Measurements from ENCODE around the gene SERGEF.
A peak's percentile ranks its signal among the peaks of the same experiment; 100 is the strongest.

SERGEF gene

DNA sequence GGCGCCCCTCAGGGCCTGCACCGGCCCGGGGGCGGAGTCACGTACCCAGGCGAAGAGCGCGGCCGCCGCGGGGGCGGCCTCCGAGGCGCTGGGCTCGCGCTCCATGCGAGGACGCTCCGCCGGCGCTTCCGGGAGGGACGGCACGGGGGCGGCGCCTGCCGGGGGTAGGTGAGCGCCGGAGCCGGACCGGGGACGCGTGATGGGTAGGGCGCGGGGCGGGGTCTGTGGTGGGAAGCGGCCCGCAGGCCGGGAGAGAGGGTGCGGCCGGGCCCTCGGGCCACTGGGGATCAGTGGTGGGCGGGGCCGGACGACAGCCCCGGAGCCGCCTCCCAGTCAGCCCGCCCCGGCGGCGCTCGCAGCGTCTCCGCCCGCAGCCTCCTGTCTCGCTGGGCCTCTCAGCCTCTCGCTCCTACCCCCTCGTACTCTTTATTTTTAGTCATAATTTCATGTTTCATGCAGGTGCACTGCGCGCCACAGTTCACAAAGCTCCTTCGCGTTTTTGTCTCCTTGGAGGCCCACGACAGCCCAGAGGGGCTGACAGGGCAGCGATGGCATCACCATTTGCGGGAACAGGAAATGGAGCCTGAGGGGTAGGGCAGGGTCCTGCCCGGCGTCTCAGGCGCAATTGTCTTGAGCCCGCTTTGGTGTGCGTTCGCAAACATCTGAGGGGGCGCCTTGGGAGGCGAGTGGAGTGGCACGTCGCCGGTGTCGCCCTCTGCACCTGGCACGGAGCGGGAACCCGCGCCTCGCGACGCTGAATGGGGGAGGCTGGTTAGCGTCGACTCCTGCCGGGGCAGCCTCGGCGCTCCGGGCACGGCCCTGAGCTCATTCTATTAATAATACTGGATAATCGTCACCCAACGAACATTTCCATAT, at the start of gene SERGEF:
Gene SERGEF (minus strand): TSS at position 142 of the 876 bp plus-strand sequence. CDS start 37 bp downstream, at position 105.
- DNase-seq: peak; percentile 91

DNA sequence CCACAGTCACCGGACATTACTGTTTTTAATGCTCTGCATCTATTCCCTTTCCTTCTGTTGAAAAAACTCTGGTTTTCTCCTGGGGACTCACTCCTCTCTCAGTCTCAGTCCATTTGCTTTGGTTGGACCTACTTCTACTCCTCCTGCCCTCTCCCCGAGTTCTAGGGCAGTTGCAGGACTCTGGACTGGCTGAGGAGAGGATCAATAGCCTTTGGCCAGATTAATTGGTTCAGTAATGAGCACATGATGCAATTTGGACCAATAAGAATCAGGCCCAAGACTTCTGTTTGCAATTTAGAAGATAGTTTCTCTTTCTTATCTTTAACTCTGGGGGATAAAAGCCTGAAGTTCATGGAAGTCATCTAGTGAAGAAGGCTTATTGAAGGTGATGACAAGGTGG, 48.5 kb upstream of the SERGEF start:
- no peak for DNase-seq

DNA sequence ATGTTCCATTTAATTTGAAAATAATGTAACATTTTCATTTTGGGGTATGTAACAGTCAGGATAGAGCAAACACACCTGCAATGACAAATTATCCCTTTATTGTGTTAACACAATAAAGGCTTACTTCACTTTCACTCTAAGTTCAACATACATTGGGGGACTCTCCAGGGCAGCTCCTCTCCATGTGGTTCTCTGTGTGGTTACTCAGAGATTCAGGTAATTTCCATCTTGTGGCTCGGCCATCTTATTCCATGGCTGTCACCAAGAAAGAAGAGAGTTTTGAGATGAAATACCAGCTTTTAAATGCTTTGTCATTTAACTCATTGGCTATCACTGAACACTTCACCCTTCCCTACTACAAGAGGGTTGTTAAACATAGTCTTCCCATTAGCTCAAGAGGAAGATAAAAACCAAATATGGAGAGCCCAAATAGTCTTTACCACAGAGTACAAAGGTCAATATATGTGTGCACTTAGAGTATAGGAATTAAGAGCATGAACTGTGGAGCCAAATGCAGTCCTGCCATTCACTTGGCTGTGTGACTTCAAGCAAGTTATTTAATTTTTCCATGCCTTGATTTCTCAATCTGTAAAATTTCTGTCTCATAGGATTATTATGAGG, 43.8 kb upstream of the SERGEF start:
- DNase-seq: no peak

DNA sequence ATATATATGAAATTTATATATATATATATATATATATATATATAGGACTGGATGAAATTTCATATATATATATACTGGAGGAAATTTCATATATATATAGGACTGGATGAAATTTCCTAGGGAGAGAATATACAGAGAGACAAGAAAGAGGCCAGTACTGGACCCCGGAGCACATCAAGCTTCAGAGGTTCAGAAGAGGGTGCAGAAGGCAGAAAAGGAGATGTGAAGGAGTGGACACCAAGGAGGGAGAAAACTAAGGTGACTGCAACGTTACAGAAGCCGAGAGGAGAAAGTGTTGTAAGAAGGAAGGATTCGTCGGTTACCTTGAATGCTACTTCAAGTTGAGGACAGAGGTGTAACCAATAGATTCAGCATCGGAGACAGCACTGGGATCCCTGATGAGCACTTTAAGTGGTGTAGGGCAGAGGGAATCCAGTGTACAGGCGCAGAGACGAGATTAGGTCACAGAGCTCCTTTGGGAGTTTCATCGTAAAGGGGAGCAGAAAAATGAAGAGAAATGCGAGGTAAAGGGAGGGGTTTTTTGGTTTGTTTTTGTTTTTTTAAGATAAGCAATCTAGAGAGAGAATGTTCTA, 41.8 kb upstream of the SERGEF start:
- DNase-seq: no peak

DNA sequence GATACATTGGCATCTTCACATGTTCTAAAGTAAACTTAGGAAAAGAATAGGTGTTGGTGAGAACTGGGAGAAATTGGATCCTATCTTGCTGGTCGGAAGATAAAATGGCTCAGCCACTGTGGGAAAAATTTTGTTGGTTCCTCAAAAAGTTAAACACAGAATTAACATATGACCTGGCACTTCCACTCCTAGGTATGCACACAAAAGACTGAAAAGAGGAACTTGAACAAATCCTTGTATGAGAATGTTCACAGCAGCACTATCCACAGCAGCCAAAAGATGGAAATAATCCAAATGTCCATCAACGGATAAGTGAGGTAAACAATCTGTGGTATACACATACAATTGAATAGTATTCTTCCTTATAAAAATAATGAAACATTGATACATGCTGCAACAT, 38.0 kb upstream of the SERGEF start:
- DNase-seq: no peak

DNA sequence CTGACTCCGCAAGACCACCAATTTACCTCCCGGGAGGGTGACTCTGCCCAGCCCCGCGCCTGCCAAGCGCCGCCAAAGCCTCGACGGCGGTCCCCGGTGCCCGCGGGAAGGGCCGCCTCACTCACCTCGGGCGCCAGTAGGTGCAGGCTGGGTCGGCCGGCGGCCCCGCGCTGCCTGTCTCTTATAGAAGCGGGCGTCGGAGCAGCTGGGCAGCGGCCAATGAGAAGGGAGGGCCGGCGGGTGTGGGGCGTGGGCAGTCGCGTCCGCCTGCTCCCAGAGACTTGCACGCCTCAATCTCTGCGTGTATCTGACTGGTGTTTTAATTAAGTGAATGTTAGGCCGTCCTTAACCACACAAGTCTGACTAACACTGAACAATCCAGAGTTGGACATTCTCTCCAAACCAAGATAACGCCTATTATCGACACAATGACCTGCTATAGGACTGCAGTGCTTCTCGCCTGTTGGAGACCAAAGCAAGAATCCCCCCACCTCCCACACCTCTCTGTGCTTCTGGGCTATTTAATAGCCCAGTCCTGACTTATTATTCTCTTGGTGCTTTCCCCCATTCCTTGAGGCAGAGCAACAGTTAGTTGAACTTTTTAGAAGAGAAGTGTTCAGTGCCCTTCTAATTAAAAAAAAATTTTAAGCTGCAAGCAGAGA, 33.4 kb upstream of the SERGEF start, which contains the start of gene TPH1:
Gene TPH1 (minus strand): TSS at position 154 of the 662 bp plus-strand sequence. CDS start 5,507 bp downstream, outside the sequence.
- no peak for DNase-seq

DNA sequence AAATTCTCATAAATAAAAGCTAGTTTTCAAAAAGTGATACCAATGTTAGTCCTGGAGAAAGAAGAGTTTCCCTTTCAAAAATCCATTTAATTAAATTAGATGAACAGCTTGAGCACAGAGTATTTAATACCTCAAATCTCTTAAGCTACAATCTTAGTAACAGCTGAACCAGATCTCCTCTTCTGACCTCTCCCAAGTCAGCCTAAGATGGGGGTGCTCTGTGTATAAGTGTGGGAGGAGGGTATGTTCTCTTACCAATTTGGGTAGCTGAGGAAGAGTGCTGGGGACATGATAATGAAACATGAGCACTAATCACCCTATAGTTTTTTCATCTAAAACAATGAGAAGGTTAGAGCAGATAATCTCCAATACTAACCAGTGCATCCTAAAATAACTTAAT, 23.6 kb upstream of the SERGEF start:
- no peak for DNase-seq

DNA sequence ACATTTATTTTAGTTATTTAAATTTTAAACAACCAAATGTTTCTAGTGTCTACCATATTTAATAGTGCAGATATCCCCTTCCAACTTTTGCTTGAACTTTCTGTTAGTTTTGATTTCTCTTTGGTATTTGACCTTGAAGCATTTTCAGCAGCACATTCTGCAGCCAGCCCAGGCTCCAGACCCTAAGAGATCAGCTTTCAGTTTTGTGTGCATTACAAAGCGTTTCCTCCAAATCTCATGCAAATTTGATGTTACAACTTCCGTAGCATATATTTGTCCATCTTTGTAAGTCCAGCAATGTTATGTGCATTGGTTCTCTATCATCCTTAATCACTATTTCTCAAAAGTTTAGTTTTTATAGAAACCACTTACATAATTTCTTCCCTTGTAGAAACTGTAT, 14.6 kb upstream of the SERGEF start:
- DNase-seq: no peak

DNA sequence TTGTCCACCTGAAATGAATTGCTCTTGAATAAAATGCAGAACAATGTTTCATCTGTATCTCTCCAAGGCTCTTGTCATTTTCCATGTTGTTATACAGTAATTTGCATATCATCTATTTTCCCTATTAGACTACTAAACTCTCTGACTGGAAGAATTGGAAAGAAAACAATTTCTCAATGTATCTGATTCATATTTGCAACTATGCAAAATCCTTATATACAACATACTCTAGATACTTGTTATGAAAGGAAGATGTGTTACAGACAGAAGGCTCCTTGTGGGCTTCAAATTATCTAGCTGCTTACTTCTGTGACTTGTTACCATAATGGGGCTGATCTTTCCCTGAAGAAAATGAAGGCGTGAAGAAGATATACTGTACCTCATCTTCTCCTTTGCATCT, 9.6 kb upstream of the SERGEF start:
- no peak for DNase-seq

DNA sequence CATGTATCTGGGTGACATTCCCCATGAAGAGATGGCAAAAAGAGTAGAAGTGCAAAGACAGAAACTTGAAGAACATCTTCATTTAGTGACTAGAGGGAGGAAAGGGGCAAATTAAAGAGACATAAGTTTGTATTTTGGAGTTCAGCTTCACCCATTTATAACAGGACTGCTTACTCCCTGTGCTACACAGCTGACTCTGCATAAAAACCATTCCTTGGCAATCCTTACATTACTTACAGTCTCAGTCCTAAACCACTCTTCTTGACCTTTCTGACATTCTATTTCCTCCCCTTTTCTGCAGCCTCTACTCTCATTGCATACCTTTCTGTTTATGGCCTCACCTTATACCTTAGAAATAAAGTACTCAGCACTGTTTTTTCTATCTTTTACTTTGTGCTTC, 6.8 kb upstream of the SERGEF start:
- no peak for DNase-seq

DNA sequence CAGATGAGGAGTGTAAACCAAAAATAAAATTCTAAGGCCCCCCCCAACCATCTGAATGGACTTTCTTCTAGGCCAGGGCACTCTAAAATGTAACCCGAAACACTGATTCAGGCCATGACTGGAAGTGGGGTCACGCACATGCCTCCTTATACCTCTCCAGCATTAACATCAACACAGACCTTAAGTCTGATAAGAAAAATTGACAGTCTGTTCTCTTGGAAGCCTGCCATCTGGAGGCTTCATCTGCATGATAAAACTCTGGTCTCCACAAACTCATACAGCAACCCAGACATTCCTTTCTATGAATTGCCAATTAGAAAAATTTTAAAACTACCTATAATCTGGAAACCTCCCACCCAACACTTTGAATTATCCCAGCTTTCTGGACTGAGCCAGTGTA, 3.9 kb upstream of the SERGEF start:
- DNase-seq: no peak

DNA sequence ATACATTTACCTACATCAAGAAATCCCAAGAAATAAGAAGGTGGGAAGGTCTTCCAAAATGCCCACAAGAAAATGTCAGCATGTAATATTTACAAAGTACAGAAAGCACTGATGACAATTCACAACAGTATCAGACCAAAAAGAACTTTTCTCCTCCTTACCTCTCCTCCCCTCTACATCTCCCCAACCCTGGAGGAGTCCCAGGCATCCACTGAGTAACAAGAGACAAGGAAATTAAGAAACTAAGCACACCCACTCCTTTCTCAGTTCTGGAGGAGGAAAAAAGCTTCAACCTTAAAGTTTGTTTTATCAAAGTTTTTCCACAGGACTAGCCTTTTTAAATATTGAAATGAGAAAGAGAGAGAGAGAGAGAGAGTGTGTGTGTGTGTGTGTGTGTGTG, 2.0 kb upstream of the SERGEF start:
- DNase-seq: no peak

DNA sequence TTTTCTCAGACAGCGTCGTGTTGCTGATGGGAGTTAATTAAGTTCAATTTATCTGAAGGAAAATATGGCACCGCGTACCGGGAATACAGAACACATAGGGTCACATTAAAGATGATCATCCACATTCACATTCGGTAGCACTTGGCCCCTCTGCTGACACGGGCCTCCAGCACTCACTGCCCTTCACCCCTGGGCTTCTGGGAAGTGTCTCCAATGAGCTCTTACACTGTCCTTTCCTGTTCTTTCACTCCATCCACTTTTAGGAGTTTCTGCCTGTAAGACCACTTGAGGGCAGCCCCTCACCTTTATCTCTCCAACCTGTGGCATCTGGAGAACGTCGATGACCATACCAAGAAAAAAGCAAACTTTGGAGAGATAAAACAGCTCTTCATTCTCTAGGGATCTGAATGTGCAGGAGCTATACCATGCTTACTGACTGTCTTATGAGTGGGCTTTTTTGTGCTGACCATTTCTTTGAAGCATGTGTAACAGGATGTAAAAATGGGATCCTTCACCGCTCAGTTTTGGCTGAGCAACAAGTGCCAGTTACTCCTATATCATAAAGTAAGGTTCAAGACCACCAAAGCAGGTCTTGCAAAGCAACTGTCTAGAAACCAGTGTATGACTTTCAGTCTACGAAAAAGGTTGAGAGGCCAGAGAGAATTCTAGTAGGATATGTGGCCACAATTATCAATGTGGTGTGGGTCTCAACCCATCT, 1.1 kb upstream of the SERGEF start:
- DNase-seq: no peak

DNA sequence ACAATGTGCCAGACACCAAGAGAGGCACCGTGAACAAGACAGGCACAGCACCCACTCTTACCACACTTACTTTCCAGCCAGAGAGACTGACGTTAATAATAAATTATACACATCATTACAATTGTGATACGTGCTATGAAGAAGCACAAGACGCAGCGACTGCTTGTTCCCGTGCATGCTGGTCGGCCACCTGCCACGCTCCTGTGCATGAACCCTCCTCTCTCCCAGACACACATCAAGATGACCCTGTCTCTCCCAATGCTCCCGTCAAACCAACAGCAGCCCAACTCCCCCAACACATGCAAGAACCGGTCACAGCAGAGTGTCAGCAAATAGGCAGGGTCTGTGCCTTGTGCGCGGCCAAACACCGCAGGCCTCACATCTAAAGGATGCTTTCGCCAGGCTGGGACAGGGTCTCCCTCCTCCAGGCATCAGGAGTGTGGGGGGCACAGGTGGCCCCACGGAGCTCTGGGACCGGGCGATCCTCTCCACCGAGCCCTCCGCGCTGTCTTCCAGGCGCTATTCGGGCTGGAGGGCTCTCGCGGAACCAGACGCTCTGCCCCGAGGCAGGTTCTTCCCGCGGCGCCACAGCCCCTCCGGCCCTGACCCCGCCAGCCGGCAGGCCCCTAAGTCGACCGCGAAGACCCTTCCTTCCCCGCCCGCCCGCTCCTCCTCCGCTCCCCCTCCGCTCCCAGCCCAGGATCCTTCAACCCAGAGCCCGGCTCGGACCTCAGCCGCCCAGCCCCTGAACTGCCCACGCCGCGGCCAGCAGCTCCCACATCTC, 533 bp downstream of the SERGEF start:
- no peak for DNase-seq

DNA sequence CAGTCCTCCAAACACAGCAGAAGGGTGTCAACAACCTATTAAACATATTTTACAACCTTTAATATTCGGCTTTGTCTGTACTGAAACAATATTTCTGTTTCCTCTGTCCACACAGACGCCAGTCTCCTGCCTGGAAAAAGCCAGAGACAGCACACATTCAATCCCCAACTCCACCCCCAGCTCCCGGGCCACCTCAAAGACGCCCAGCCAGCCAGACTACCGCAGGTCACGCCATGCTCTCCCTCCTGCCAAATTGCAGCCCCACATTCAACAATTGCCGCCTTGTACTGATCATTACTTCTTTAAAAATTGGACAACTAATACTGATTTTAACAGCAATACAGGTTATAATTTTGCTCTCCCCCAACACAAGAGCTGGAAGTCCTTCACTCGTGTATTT, 1.2 kb downstream of the SERGEF start:
- no peak for DNase-seq

DNA sequence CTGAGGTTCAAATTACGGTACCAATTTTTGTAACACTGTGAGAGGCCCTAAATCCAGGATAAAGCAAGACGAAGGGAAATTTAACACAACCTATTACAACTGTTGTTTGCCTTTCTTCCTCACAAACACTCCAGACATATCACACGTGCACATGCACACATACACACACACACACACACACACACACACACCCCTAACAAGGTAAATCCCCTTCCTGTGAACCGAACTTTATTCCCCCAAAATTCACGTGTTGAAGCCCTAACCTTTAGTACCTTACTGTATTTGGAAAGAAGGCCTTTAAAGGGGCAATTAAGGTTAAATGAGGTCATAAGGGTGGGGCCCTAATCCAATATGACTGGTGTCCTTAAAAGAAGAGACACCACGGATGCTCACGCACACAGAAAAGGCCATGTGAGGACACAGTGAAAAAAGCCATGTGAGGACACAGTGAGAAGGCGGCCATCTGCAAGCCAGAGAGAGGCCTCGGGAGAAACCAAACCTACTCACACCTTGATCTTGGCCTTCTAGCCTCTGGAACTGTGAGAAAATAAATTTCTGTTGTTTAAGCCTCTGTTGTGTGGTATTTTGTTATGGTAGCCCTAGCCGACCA, 1.8 kb downstream of the SERGEF start:
- DNase-seq: no peak

DNA sequence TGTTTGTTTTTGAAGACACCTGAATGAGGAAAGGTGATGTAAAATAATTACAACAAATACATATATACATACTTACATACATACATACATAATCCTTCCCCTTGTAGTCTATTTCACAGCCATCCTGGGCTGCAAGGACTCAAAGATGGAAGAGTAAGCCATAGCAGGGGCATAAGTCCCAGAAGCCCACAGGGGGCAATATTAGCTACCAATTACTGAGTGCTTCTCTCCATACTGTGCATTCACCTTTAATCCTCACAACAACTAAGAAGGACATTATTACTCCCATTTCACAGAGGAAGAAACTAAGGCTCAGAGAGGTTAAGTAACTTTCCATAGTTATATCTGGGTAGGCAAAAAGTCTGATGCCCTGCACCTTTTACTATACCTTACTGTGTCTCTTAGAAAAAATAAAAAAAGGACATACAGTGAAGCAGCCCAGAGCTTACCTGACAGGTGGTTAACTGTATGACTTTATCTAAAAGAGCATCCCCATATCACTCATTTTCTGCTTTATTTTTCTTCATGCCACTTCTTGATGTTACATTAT, 2.7 kb downstream of the SERGEF start:
- no peak for DNase-seq

DNA sequence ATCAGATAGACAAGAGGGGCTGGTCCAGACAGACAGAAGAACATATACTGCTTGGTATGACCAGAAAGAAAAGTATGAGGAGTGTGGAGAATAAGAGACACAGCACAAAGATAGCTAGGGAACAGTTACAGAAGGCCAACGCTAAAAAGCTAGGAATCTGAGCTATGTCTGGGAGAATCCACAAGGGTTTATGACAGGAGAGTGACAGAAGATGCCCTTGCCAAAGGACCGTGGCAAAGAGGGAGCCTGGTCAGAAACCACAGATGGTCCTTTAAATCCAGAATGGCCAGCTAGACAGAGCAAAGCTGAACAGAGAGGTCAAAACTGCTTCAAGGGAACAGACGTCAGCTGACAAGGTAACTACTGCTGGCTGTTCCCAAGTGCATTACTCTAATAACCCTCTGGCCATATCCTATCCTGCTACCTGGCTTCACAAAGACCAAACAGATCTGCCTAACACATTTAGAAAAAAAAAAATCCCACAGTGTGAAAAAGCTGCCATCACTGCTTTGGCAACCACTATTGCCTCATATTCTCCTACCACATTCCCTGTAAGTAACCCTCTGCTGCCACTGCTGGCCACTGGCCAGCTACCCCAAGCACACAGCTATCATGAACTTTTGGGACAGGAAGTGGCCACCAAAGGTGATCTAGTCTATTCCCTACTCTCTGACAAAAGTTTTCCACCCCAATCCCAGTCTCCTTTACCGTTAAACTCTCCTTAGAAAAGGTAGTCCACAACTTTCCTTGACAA, 7.3 kb downstream of the SERGEF start:
- DNase-seq: no peak

DNA sequence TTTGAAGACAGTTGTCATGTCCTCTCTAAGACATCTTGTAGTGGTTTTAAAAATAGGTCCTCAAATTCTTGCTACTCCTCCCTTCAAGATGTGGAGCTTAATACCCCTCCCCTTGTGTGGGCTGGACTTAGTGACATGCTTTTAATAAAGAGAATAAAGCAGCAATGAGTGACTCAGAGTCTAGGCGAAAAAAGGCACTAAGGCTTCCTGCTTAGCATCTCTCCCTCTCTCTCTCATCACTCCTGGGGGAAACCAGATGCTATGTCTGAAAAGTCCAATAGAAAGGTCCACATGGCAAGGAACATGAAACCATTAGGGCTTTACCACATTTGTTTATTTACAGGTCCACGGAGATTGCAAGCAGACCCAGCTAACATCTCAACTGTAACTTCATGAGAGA, 11.7 kb downstream of the SERGEF start:
- no peak for DNase-seq

DNA sequence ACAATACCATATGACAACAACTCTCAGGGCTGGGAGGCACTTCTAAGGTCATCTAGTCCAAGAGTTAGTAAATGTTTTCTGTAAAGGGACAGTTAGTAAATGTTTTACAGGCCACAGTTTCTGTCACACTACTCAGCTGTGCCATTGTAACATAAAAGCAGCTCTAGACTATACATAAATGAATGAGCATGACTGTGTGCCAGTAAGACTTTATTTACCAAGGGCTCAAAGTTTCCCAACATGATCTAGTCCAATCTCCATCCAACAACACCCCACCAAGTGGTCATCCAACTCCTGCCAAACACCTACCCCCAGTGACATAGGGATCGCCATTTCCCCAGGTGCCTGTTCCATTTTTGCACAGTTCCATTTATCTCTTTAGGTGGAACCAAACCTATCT, 12.1 kb downstream of the SERGEF start:
- no peak for DNase-seq

Measured in NK-92 treated with Interleukin-12 subunit alpha and Interleukin-12 subunit beta, amount 100 ng/mL, for 24 hours (cell line).